Measurements from ENCODE around the gene NXPH4.

GRCh38 chr12:57240926-57241401, 24.4 kb downstream of the NXPH4 start:
- TF ChIP-seq POLR2A (IDR thresholded peaks at IDR 0.05; ENCODE audit: borderline replicate concordance, extremely low read depth, insufficient read depth, insufficient read length) (no peak), RAD21 (IDR thresholded peaks at IDR 0.05; ENCODE audit: low read depth) (no peak), JUND (IDR thresholded peaks at IDR 0.05) (no peak), SP1 (IDR thresholded peaks at IDR 0.05; ENCODE audit: low read depth) (no peak), POLR2AphosphoS5 (IDR thresholded peaks at IDR 0.05; ENCODE audit: low read depth, low read length) (no peak), ATF3 (IDR thresholded peaks at IDR 0.05) (no peak), CTCF (IDR thresholded peaks at IDR 0.05 in 2 of 3, conservative IDR thresholded peaks at IDR 0.05 in 1 of 3; ENCODE audit: borderline replicate concordance in 1 of 3, insufficient read depth in 1 of 3, low read depth in 2 of 3, low read length in 2 of 3) (0 out of 6 replicates have a peak, but pooled peaks of 1 of the 3 experiments have one; percentile 2), EZH2 (IDR thresholded peaks at IDR 0.05) (no peak), ZNF274 (IDR thresholded peaks at IDR 0.05; ENCODE audit: low read depth, low read length) (no peak), REST (IDR thresholded peaks at IDR 0.05; ENCODE audit: low read depth) (no peak), CEBPB (IDR thresholded peaks at IDR 0.05; ENCODE audit: low read depth) (no peak), ELF1 (IDR thresholded peaks at IDR 0.05; ENCODE audit: borderline replicate concordance, low read depth) (no peak)
- TF ChIP-seq, protein P1, sequence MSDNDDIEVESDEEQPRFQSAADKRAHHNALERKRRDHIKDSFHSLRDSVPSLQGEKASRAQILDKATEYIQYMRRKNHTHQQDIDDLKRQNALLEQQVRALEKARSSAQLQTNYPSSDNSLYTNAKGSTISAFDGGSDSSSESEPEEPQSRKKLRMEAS (IDR thresholded peaks at IDR 0.05): no peak

All from HCT116 (cell line).